Measurements from ENCODE around the gene AGO1. TPM values are rescaled to one million over a fixed set of nuclear protein-coding genes. Genes with fewer than 3 reads are reported as not detected.

Gene AGO1
- total and polyA plus RNA-seq, 10 of the 15 experiments (the other 5 are each of a cell fraction or from before 2014, with no cell fraction given): 1.8 to 24.0 (median 8.1) TPM

GRCh38 chr1:35852241-35852640 lies 30.8 kb upstream of the AGO1 start:
- ATAC-seq (no peak), DNase-seq (ENCODE audit: low read depth, low spot score) (no peak), FAIRE-seq (no peak)
- WGBS (ENCODE audit: insufficient coverage, insufficient replicate concordance, low lambda C conversion rate, missing lambda C conversion rate): 50% methylated on average over 2 of the region's 2 CpGs
- Histone ChIP-seq H3K9ac (ENCODE audit: control insufficient read depth, insufficient read depth, low read length) (no peak overlapping the region), H3K4me2 (ENCODE audit: control insufficient read depth, insufficient read depth) (no peak overlapping the region), H3K27me3 (replicated peaks in 1 of 2; ENCODE audit: control insufficient read depth in 2 of 2, insufficient read depth in 2 of 2, low read length in 1 of 2) (no peaks in the 10 kb centered on the region), H3K4me1 (ENCODE audit: control insufficient read depth, insufficient read depth, low read length) (no peaks in the 10 kb centered on the region), H4K20me1 (ENCODE audit: control insufficient read depth, insufficient read depth) (no peaks in the 10 kb centered on the region), H3K27ac (ENCODE audit: control insufficient read depth, insufficient read depth) (no peak overlapping the region), H3K9me3 (replicated peaks; ENCODE audit: control insufficient read depth, insufficient read depth, low read length) (no peaks in the 10 kb centered on the region), H3K79me2 (ENCODE audit: control insufficient read depth, insufficient read depth, low read length) (no peaks in the 10 kb centered on the region), H2AFZ (ENCODE audit: control insufficient read depth, low read depth, low read length) (no peak overlapping the region), H3K4me3 (no peak overlapping the region), H3K36me3 (ENCODE audit: control insufficient read depth in 2 of 2, insufficient read depth in 2 of 2, low read length in 1 of 2) (no peaks in the 10 kb centered on the region)
- TF ChIP-seq E4F1 (IDR thresholded peaks at IDR 0.05; ENCODE audit: borderline replicate concordance, partially characterized antibody) (no peak), BCL11A (IDR thresholded peaks at IDR 0.05; ENCODE audit: low read depth, low read length) (no peak), EGR1 (IDR thresholded peaks at IDR 0.05; ENCODE audit: borderline replicate concordance in 1 of 2, low read depth in 2 of 2, low read length in 2 of 2) (no peak), RFX5 (IDR thresholded peaks at IDR 0.05; ENCODE audit: low read depth, low read length) (no peak), POLR2AphosphoS5 (IDR thresholded peaks at IDR 0.05; ENCODE audit: low read length) (no peak), ELK1 (IDR thresholded peaks at IDR 0.05; ENCODE audit: low read depth, low read length) (no peak), RAD21 (IDR thresholded peaks at IDR 0.05; ENCODE audit: insufficient read depth, low read depth, low read length) (no peak), ZNF217 (IDR thresholded peaks at IDR 0.05) (no peak), PKNOX1 (IDR thresholded peaks at IDR 0.05) (no peak), GATAD2B (conservative IDR thresholded peaks at IDR 0.05; ENCODE audit: low read depth) (no peak)
- intact Hi-C loops (cut with micrococcal nuclease; ENCODE audit: unreplicated experiment): no loop called here
- no TSS peak for BruUV-seq (replicated peaks)
- ChIA-PET CTCF (interaction anchor here (0.6 to 0.9 kb wide), 2 partner anchors 9 to 125 kb away, joined by 3 to 4 read pairs; no protein-coding TSS in a partner anchor), RAD21 (ENCODE audit: unreplicated experiment) (no interaction called here), SMC1A (ENCODE audit: uncharacterized antibody, unreplicated experiment) (no interaction called here), POLR2A (no interaction called here)
- in situ Hi-C loops (cut with MboI): no loop called here
